Endothelial cell of umbilical vein (primary cell): ENCODE data around the gene PRDM12.

Source experiments
- POLR2A ChIP-seq: IDR thresholded peaks from 2 replicates; pipeline ENCODE4 v1.6.1; 2012; ENCODE audit warnings: low read depth, mild to moderate bottlenecking, control low read depth, low read length
- TF ChIP-seq, protein P1 (sequence below), 2 donors: IDR thresholded peaks; 1 replicate in 1 of 2; 2 replicates in 1 of 2; pipeline ENCODE4 v1.5.1; 2011; ENCODE audit warnings: low read length in 2 of 2, mild to moderate bottlenecking in 2 of 2, moderate library complexity in 2 of 2, control low read depth in 1 of 2, inconsistent platforms in 1 of 2, low read depth in 1 of 2; ENCODE audit not compliant: insufficient read depth in 1 of 2; ENCODE audit errors: extremely low read depth in 1 of 2

DNA sequence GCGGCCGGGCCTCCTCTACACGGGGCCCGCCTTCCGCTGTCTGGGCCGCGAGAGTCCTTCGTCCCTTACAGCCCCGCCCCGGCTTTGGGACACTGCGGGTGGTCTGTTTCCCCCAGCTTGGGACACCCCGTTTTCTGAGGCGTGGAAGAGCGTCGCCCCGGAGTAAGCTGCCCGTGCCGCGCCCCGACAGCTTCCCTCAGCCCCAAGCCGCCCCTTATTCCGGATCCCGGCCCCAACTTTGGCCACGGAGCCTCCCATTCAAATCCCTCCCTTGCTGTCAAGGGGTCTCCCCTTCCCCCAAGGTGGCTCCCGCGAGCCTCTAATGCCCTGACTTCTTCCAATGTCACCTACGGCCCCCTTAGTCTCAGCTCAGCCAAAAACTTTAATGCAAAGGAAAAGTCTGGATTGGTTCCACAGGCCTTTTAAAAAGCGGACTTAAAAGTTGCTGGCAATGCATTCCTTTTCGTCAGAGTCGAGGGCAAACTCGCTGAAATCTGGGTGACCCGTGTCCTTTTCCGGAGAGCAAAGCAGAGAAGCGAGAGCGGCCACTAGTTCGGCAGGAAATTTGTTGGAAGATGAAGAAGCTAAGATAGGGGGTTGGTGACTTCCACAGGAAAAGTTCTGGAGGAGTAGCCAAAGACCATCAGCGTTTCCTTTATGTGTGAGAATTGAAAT lies 49.0 kb downstream of the PRDM12 start:
- TF ChIP-seq, protein P1, sequence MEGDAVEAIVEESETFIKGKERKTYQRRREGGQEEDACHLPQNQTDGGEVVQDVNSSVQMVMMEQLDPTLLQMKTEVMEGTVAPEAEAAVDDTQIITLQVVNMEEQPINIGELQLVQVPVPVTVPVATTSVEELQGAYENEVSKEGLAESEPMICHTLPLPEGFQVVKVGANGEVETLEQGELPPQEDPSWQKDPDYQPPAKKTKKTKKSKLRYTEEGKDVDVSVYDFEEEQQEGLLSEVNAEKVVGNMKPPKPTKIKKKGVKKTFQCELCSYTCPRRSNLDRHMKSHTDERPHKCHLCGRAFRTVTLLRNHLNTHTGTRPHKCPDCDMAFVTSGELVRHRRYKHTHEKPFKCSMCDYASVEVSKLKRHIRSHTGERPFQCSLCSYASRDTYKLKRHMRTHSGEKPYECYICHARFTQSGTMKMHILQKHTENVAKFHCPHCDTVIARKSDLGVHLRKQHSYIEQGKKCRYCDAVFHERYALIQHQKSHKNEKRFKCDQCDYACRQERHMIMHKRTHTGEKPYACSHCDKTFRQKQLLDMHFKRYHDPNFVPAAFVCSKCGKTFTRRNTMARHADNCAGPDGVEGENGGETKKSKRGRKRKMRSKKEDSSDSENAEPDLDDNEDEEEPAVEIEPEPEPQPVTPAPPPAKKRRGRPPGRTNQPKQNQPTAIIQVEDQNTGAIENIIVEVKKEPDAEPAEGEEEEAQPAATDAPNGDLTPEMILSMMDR (IDR thresholded peaks at IDR 0.05; ENCODE audit: extremely low read depth in 1 of 2, insufficient read depth in 1 of 2, low read depth in 1 of 2, low read length in 2 of 2) = no peak
- TF ChIP-seq POLR2A = no peak
